Astrocyte (in vitro differentiated cells and primary cell): ENCODE data around the gene PPFIA3. TPM values are rescaled to one million over a fixed set of nuclear protein-coding genes. Genes with fewer than 3 reads are reported as not detected.

ENCODE experiments used
- DNase-seq: peaks from one replicate; pipeline ENCODE4 v3.0.0-alpha.2; 2010; ENCODE audit warnings: low read depth
- FAIRE-seq: peaks from 2 replicates; lab custom pipeline; 2011; peaks lifted over from hg19 to GRCh38; lab: Jason Lieb, UNC
- H2AFZ ChIP-seq: 2 replicates; pipeline ENCODE4 v1.6.0; 2012; ENCODE audit warnings: low read depth, low read length, inconsistent platforms
- H3K27ac ChIP-seq: 2 replicates; pipeline ENCODE4 v1.5.1; 2011; ENCODE audit warnings: low read depth, low read length, inconsistent platforms
- H3K27me3 ChIP-seq: 2 replicates; pipeline ENCODE4 v1.6.0; 2011; ENCODE audit warnings: low read length, inconsistent platforms; ENCODE audit not compliant: insufficient read depth
- H3K36me3 ChIP-seq: 2 replicates; pipeline ENCODE4 v1.5.1; 2011; ENCODE audit warnings: low read length, inconsistent platforms; ENCODE audit not compliant: insufficient read depth
- H3K4me1 ChIP-seq: 2 replicates; pipeline ENCODE4 v1.5.1; 2011; ENCODE audit warnings: low read length, inconsistent platforms; ENCODE audit not compliant: insufficient read depth
- H3K4me2 ChIP-seq: 2 replicates; pipeline ENCODE4 v1.6.0; 2012; ENCODE audit warnings: low read length, inconsistent platforms
- H3K4me3 ChIP-seq: 2 replicates; pipeline ENCODE4 v1.5.1; 2011; ENCODE audit warnings: low read depth, mild to moderate bottlenecking, low read length, inconsistent platforms; ENCODE audit not compliant: insufficient read depth
- H3K79me2 ChIP-seq: 2 replicates; pipeline ENCODE4 v1.6.0; 2012; ENCODE audit warnings: mild to moderate bottlenecking, low read length, inconsistent platforms; ENCODE audit not compliant: insufficient read depth
- H3K9ac ChIP-seq: 2 replicates; pipeline ENCODE4 v1.6.0; 2012; ENCODE audit warnings: mild to moderate bottlenecking, low read length, inconsistent platforms
- H3K9me3 ChIP-seq: 2 replicates; pipeline ENCODE4 v1.5.1; 2012; ENCODE audit warnings: low read depth, mild to moderate bottlenecking, low read length, inconsistent platforms; ENCODE audit not compliant: insufficient read depth
- H4K20me1 ChIP-seq: 2 replicates; pipeline ENCODE4 v1.6.0; 2012; ENCODE audit warnings: low read length, inconsistent platforms; ENCODE audit not compliant: insufficient read depth
- H3K27ac Mint-ChIP-seq: one replicate; pipeline ENCODE4 v1.8.0; 2021; ENCODE audit warnings: mild to moderate bottlenecking, mixed read lengths; ENCODE audit not compliant: unreplicated experiment
- H3K27me3 Mint-ChIP-seq: one replicate; pipeline ENCODE4 v1.8.0; 2021; ENCODE audit warnings: low read depth, mixed read lengths; ENCODE audit not compliant: unreplicated experiment
- H3K36me3 Mint-ChIP-seq: one replicate; pipeline ENCODE4 v1.8.0; 2021; ENCODE audit warnings: low read depth, mixed read lengths; ENCODE audit not compliant: unreplicated experiment
- H3K4me1 Mint-ChIP-seq: one replicate; pipeline ENCODE4 v1.8.0; 2021; ENCODE audit warnings: low read depth, mixed read lengths; ENCODE audit not compliant: unreplicated experiment
- H3K4me3 Mint-ChIP-seq: one replicate; pipeline ENCODE4 v1.8.0; 2021; ENCODE audit warnings: mild to moderate bottlenecking, moderate library complexity, mixed read lengths; ENCODE audit not compliant: unreplicated experiment
- H3K9me3 Mint-ChIP-seq: one replicate; pipeline ENCODE4 v1.8.0; 2021; ENCODE audit warnings: mild to moderate bottlenecking, mixed read lengths; ENCODE audit not compliant: unreplicated experiment
- CTCF ChIP-seq: IDR thresholded peaks from 2 replicates; pipeline ENCODE4 v1.5.1; 2011; ENCODE audit warnings: low read depth, mild to moderate bottlenecking, inconsistent platforms, low read length, moderate library complexity; ENCODE audit not compliant: insufficient read depth
- EZH2 ChIP-seq: IDR thresholded peaks from 2 replicates; pipeline ENCODE4 v1.6.1; 2012; ENCODE audit warnings: mild to moderate bottlenecking, low read length, inconsistent platforms; ENCODE audit not compliant: insufficient read depth
- total RNA-seq: library from RNA; stranded (reverse); gene quantifications from 2 replicates; pipeline ENCODE4 v1.2.1, GENCODE V29; 2021

The PPFIA3 gene
- total RNA-seq, 1 donor from 2014 or later, result 9.2 TPM

- Mint-ChIP-seq H3K4me1 (peaks cover 18% of the 10 kb centered on the region), H3K27ac (peak within 1 kb of the TSS; percentile 66), H3K9me3 (peaks cover 2% of the 10 kb centered on the region), H3K27me3 (no peaks in the 10 kb centered on the region), H3K4me3 (peak within 1 kb of the TSS; percentile 87), H3K36me3 (peaks cover 14% of the 10 kb centered on the region)
- Histone ChIP-seq H2AFZ (peak within 1 kb of the TSS; percentile 79), H3K4me2 (peak within 1 kb of the TSS; percentile 95), H3K4me3 (peak within 1 kb of the TSS; percentile 70), H3K9ac (peak within 1 kb of the TSS; percentile 72), H4K20me1 (peaks cover 33% of the 10 kb centered on the region), H3K79me2 (no peaks in the 10 kb centered on the region), H3K4me1 (peaks cover 22% of the 10 kb centered on the region), H3K9me3 (no peaks in the 10 kb centered on the region), H3K27me3 (no peaks in the 10 kb centered on the region), H3K27ac (no peak within 1 kb of the TSS), H3K36me3 (peaks cover 7% of the 10 kb centered on the region)
- no peak for FAIRE-seq
- TF ChIP-seq EZH2 (no peak), CTCF (no peak)
- peak; percentile 14 for DNase-seq
Measured at GRCh38 chr19:49113762-49114629, 5.3 kb upstream of the PPFIA3 start, which contains the start of gene LIN7B. Gene LIN7B (plus strand): TSS chr19:49114370. CDS start chr19:49114405, 35 bp downstream.

- H3K9me3 Mint-ChIP-seq, result peaks cover 2% of the 10 kb centered on the region
- Histone ChIP-seq H3K9me3 (no peaks in the 10 kb centered on the region), H3K27ac (no peak overlapping the region), H3K4me2 (peak overlapping the region; percentile 95), H3K36me3 (peaks cover 2% of the 10 kb centered on the region), H3K79me2 (no peaks in the 10 kb centered on the region), H3K27me3 (no peaks in the 10 kb centered on the region), H2AFZ (peak overlapping the region; percentile 75), H3K4me1 (peaks cover 24% of the 10 kb centered on the region), H3K4me3 (peak overlapping the region; percentile 70), H3K9ac (peak overlapping the region; percentile 72), H4K20me1 (peaks cover 25% of the 10 kb centered on the region)
- peaks cover 12% of the 10 kb centered on the region for H3K36me3 Mint-ChIP-seq
- DNase-seq, result peak; percentile 18
- no peak for FAIRE-seq
- H3K27ac Mint-ChIP-seq, result no peak overlapping the region
- peak overlapping the region; percentile 87 for H3K4me3 Mint-ChIP-seq
- TF ChIP-seq CTCF (no peak), EZH2 (no peak)
- H3K4me1 Mint-ChIP-seq, result peaks cover 17% of the 10 kb centered on the region
- no peaks in the 10 kb centered on the region for H3K27me3 Mint-ChIP-seq
Measured at GRCh38 chr19:49114630-49115363, 4.5 kb upstream of the PPFIA3 start.
